CD4-positive, alpha-beta T cell treated with Interleukin-17A for 1 hour (primary cell): ENCODE results near the gene RNU2-63P.
A peak's percentile ranks its signal among the peaks of the same experiment; 100 is the strongest.
"Not testable (repeated sequence)": the region's sequence is repeated elsewhere in the genome, so short reads cannot be mapped to it uniquely, and the experiment has no call there.

Experiments used
- DNase-seq: peaks from one replicate; pipeline ENCODE4 v3.0.0-alpha.2; 2020

RNU2-63P gene

GRCh38 chr2:88016086-88016959, at the start of gene RNU2-63P:
Gene RNU2-63P, minus strand, starts transcription at chr2:88016547.
- peak; percentile 84 for DNase-seq

GRCh38 chr2:88061295-88061694, 44.9 kb upstream of the RNU2-63P start:
- DNase-seq, result no peak

GRCh38 chr2:88060907-88061275, 44.5 kb upstream of the RNU2-63P start:
- DNase-seq, result no peak

GRCh38 chr2:88059979-88060906, 43.9 kb upstream of the RNU2-63P start:
- peak; percentile 63 for DNase-seq

GRCh38 chr2:88058191-88058590, 41.8 kb upstream of the RNU2-63P start:
- no peak for DNase-seq

- no peak for DNase-seq
These were observed 41.1 kb upstream of the RNU2-63P start for GRCh38 chr2:88057437-88057844.

GRCh38 chr2:88055371-88056128, 39.2 kb upstream of the RNU2-63P start, which contains the start of gene KRCC1:
Gene KRCC1, minus strand, starts transcription at chr2:88055783. Its CDS starts 27,220 bp downstream, at chr2:88028563.
- peak; percentile 95 for DNase-seq

- no peak for DNase-seq
These were observed 38.5 kb upstream of the RNU2-63P start for GRCh38 chr2:88054782-88055370.

GRCh38 chr2:88053934-88054781, 37.8 kb upstream of the RNU2-63P start:
- DNase-seq, result no peak

- no peak for DNase-seq
These were observed 36.9 kb upstream of the RNU2-63P start for GRCh38 chr2:88053296-88053695.

- DNase-seq, result no peak
These were observed 35.4 kb upstream of the RNU2-63P start for GRCh38 chr2:88051792-88052191.

- no peak for DNase-seq
These were observed 33.3 kb upstream of the RNU2-63P start for GRCh38 chr2:88049622-88050021.

GRCh38 chr2:88048541-88048940, 32.2 kb upstream of the RNU2-63P start:
- DNase-seq, result no peak

GRCh38 chr2:88045561-88045960, 29.2 kb upstream of the RNU2-63P start:
- DNase-seq, result not testable (repeated sequence)

- no peak for DNase-seq
These were observed 26.1 kb upstream of the RNU2-63P start for GRCh38 chr2:88042476-88042875.

- no peak for DNase-seq
These were observed 22.1 kb upstream of the RNU2-63P start for GRCh38 chr2:88038263-88039105.

GRCh38 chr2:88036606-88037005, 20.3 kb upstream of the RNU2-63P start:
- no peak for DNase-seq

GRCh38 chr2:88036182-88036581, 19.8 kb upstream of the RNU2-63P start:
- DNase-seq, result no peak

- no peak for DNase-seq
These were observed 15.8 kb upstream of the RNU2-63P start for GRCh38 chr2:88032070-88032702.

GRCh38 chr2:88028931-88029330, 12.6 kb upstream of the RNU2-63P start:
- DNase-seq, result no peak
